ENCODE results near the gene BRD4.

BRD4 gene

DNA sequence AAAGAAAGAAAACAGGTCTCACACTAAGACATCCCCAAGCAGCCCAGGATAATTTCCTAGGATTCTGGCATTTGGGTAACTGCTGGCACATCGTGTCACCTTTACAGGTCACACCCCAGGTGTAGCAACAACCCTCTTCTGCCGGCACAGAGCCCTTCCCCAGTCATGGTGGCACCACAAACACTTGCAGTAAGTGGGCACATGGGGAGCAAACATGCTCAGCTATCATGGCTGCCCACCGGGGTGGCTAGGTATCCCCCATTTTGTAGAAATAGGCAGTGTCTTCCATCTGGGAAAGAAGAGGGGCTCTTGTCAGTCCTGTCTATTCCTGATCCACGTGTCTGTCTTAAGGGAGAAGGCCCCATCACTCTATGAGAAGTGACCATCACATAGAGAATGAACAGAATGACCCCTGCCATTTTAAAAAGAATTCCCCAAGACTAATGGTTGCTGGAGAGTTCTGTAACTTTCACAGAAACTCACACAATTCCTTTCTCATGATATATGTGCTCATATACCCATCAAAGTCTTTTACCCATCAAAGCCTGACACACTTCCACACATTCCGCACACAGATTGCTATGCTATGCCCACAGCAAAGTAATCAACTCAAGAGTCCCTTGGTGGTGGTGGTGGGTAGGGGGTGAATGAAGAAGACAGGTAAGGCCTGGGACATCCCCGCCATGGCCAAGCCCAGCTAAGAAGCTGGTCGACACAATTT lies 33.3 kb downstream of the BRD4 start:
- 0 out of 2 replicates have a peak overlapping the region, but pooled peaks have one; percentile 28 for H3K27ac ChIP-seq
- no peak overlapping the region for H3K4me3 ChIP-seq
- H3K4me2 ChIP-seq, result peak overlapping the region; percentile 64
- TF ChIP-seq Cebpa-rat (IDR thresholded peaks at IDR 0.05), result no peak
- peak overlapping the region; percentile 36; the same call in 1 of the 2 replicates for H3K9ac ChIP-seq
- H4K20me1 ChIP-seq, result peaks cover 100% of the 10 kb centered on the region
- H3K9me3 ChIP-seq, result no peaks in the 10 kb centered on the region
- H3K36me3 ChIP-seq, result peaks cover 42% of the 10 kb centered on the region
- H3K4me1 ChIP-seq, result peaks cover 100% of the 10 kb centered on the region
- no peaks in the 10 kb centered on the region for H3K27me3 ChIP-seq

DNA sequence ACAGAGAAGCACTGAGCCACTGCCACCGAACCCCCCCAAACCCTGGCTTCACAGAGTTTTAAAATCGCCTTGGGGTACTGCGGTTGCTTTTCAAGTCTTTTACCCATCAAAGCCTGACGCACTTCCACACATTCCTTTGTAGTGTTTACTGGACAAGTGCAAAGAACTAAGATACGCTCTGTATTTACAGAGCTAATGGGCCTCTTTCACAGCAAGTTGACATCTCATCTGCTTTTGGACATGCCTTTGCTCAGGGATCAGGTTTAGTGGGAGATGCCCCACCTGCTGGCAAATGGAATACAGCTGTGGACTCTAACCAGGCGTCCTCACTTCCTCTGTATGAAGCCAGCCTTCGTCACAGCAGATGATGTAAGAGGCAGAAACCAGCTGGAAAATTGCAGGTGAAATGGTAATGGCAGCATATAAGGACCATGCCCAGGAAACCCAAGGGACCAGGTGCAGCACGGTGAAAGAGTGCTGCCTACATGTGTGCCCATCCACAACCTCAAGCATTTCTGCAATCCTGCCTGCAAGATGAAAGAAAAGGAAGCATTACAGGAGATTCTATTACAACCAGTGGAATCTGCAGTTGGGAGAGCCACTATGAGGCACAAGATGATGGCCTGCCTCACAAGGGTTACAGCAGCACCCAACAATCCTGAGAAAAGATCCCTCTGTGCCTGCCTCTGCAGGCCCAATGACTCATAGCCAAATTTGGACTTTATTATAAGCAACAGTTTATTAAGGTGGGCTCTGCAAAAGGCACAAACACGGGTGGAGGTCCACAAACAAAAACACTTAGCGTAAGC lies 34.7 kb downstream of the BRD4 start:
- Histone ChIP-seq H3K27me3 (no peaks in the 10 kb centered on the region), H3K9ac (0 out of 2 replicates have a peak overlapping the region, but pooled peaks have one; percentile 1), H4K20me1 (peaks cover 100% of the 10 kb centered on the region), H3K9me3 (no peaks in the 10 kb centered on the region), H3K27ac (peak overlapping the region; percentile 30; the same call in 1 of the 2 replicates), H3K4me2 (peak overlapping the region; percentile 64), H3K4me3 (no peak overlapping the region), H3K4me1 (peaks cover 100% of the 10 kb centered on the region), H3K36me3 (peaks cover 42% of the 10 kb centered on the region)
- TF ChIP-seq Cebpa-rat (IDR thresholded peaks at IDR 0.05), result no peak

DNA sequence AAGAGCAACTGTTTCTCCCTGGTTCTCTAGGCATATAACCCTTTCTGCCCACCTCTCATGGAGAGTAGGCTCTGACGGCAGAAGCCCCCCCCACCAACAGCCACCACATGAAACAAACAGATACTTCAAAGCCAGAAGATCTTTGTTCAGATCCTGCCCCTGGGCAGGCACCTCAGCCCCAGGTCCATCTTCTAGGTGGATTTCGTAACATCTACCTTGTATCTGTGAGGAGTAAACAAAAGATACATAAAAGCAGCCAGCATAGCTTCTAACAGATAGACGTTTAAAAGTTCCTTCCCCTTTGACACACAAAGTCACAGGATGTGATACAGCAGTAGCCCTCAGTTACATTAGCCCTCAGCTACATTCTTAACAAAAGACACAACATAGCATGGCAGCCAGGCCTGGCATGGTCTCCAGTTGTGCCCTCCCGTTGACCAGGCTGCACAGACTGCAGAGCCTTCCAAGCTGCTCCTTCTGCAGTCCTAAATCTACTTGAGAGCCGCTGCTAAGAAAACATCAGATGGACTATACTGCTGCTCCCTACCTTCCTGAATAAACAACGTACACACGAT lies 35.4 kb downstream of the BRD4 start:
- peaks cover 100% of the 10 kb centered on the region for H3K4me1 ChIP-seq
- peaks cover 42% of the 10 kb centered on the region for H3K36me3 ChIP-seq
- TF ChIP-seq Cebpa-rat (IDR thresholded peaks at IDR 0.05), result no peak
- H3K4me3 ChIP-seq, result no peak overlapping the region
- no peak overlapping the region for H3K27ac ChIP-seq
- peaks cover 100% of the 10 kb centered on the region for H4K20me1 ChIP-seq
- H3K9me3 ChIP-seq, result no peaks in the 10 kb centered on the region
- no peaks in the 10 kb centered on the region for H3K27me3 ChIP-seq
- H3K4me2 ChIP-seq, result peak overlapping the region; percentile 64
- H3K9ac ChIP-seq, result 0 out of 2 replicates have a peak overlapping the region, but pooled peaks have one; percentile 1

DNA sequence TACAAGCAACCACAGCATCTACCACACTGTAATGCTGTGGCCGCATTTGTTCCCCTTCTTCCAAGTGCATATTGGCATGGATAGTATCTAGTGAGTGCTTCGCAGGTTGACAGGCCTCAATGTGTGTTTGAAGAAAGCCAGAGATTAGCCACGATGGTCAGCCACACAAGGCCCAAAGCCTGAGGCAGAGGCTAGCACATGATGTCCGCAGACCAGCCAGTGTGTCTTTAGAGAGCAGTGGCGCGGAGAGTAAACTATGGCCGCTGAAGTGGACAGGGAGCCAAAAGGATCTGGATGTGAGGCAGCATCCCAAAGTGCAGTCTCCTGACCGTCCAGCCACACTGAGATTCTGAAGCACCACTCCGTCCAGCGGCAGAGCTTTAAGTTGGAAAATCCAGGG lies 36.0 kb downstream of the BRD4 start:
- H3K4me3 ChIP-seq, result no peak overlapping the region
- no peaks in the 10 kb centered on the region for H3K27me3 ChIP-seq
- H3K36me3 ChIP-seq, result peaks cover 42% of the 10 kb centered on the region
- peak overlapping the region; percentile 64; the same call in 1 of the 2 replicates for H3K4me2 ChIP-seq
- no peaks in the 10 kb centered on the region for H3K9me3 ChIP-seq
- peaks cover 100% of the 10 kb centered on the region for H4K20me1 ChIP-seq
- H3K4me1 ChIP-seq, result peaks cover 100% of the 10 kb centered on the region
- H3K27ac ChIP-seq, result no peak overlapping the region
- H3K9ac ChIP-seq, result no peak overlapping the region
- no peak for TF ChIP-seq Cebpa-rat (IDR thresholded peaks at IDR 0.05)

DNA sequence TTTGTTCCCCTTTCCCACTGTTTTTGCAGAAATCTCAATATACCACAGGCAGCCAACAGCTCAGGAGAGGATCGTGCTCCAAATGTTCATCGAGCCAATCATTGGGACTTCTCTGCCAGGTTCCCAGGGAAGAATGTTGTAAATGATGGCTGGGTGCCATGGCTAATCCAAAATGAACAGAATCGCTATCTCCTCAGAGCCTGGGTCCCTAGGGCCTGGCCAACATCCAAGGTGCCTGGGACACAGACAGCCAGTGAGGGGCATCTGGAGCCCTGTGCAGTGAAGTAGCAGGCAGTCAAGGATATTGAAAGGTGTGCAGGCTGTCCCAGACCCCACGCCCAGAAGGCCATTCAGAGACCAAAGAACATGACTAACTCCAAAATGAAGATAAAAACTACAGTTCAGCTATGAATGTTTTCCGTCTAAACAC lies 37.8 kb downstream of the BRD4 start:
- TF ChIP-seq Cebpa-rat (IDR thresholded peaks at IDR 0.05), result no peak
- Histone ChIP-seq H3K9me3 (no peaks in the 10 kb centered on the region), H4K20me1 (peaks cover 100% of the 10 kb centered on the region), H3K27ac (no peak overlapping the region), H3K9ac (0 out of 2 replicates have a peak overlapping the region, but pooled peaks have one; percentile 2), H3K4me1 (peaks cover 100% of the 10 kb centered on the region), H3K4me2 (peak overlapping the region; percentile 76), H3K36me3 (peaks cover 35% of the 10 kb centered on the region), H3K4me3 (no peak overlapping the region), H3K27me3 (no peaks in the 10 kb centered on the region)

DNA sequence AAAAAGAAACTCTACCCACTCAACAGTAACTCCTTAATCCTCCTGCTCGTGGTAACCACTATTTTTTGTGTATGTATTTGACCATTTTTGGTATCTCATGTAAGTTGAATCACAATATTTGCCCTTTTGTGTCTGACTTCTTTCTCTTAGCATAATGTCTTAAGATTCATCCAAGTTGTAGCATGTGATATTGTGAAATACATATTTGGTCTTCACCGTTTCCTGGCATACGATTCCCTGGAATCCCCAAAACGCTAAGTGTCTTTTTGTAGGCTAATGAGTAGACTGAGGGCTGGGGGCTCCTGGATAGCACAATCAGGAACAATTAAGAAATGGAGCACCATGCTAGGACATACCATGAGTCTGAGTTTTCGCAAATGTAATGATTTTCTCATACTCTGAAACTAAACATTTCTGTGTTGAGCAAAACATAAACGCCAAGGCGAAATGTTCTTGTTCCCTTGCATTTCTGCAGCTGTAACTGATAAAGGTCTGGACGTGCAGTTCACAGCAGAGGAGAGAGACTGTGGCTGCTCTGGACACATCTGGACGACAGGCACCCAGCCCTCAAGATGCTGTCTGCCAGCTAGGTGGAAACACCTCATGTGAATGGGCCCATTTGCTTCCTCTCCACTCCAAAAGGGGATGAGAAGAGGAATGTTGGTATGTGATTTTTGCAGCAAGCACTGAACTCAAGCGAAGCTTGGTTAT lies 38.4 kb downstream of the BRD4 start:
- peak overlapping the region; percentile 76 for H3K4me2 ChIP-seq
- H3K4me3 ChIP-seq, result no peak overlapping the region
- peaks cover 35% of the 10 kb centered on the region for H3K36me3 ChIP-seq
- 0 out of 2 replicates have a peak overlapping the region, but pooled peaks have one; percentile 2 for H3K9ac ChIP-seq
- no peaks in the 10 kb centered on the region for H3K9me3 ChIP-seq
- H4K20me1 ChIP-seq, result peaks cover 100% of the 10 kb centered on the region
- no peak for TF ChIP-seq Cebpa-rat (IDR thresholded peaks at IDR 0.05)
- peak overlapping the region; percentile 41 for H3K27ac ChIP-seq
- H3K27me3 ChIP-seq, result no peaks in the 10 kb centered on the region
- H3K4me1 ChIP-seq, result peaks cover 100% of the 10 kb centered on the region

- H3K4me3 ChIP-seq, result no peak overlapping the region
- peak overlapping the region; percentile 76 for H3K4me2 ChIP-seq
- peak overlapping the region; percentile 50; the same call in 1 of the 2 replicates for H3K9ac ChIP-seq
- no peaks in the 10 kb centered on the region for H3K27me3 ChIP-seq
- H3K9me3 ChIP-seq, result no peaks in the 10 kb centered on the region
- TF ChIP-seq Cebpa-rat (IDR thresholded peaks at IDR 0.05), result no peak
- peak overlapping the region; percentile 41 for H3K27ac ChIP-seq
- peaks cover 100% of the 10 kb centered on the region for H3K4me1 ChIP-seq
- peaks cover 35% of the 10 kb centered on the region for H3K36me3 ChIP-seq
- H4K20me1 ChIP-seq, result peaks cover 100% of the 10 kb centered on the region
Measured at GRCh38 chr19:15292847-15293582, 39.3 kb downstream of the BRD4 start.

GRCh38 chr19:15292140-15292539 lies 40.2 kb downstream of the BRD4 start:
- H3K4me1 ChIP-seq, result peaks cover 100% of the 10 kb centered on the region
- no peaks in the 10 kb centered on the region for H3K27me3 ChIP-seq
- no peak for TF ChIP-seq Cebpa-rat (IDR thresholded peaks at IDR 0.05)
- H3K9me3 ChIP-seq, result no peaks in the 10 kb centered on the region
- H3K36me3 ChIP-seq, result peaks cover 27% of the 10 kb centered on the region
- H3K9ac ChIP-seq, result no peak overlapping the region
- peak overlapping the region; percentile 86 for H3K4me2 ChIP-seq
- 0 out of 2 replicates have a peak overlapping the region, but pooled peaks have one; percentile 0 for H3K27ac ChIP-seq
- H3K4me3 ChIP-seq, result no peak overlapping the region
- peaks cover 100% of the 10 kb centered on the region for H4K20me1 ChIP-seq
